Heart left ventricle (tissue), 13 donors: ENCODE measurements around the gene CADM2.

ENCODE experiments used
- POLR2A ChIP-seq, 2 donors: fragments of 450-650 bp; IDR thresholded peaks; one replicate each; pipeline ENCODE4 v1.6.1; 2017; ENCODE audit warnings: antibody characterized with exemption in 2 of 2, mild to moderate bottlenecking in 2 of 2, moderate library complexity in 2 of 2
- TF ChIP-seq, protein P1 (sequence below), 12 donors: fragments of 200-600 bp; sonication (generic) in 4 of 12; IDR thresholded peaks; one replicate each; pipeline versions ENCODE4 v1.5.0 to v1.8.0; 2018 to 2022; ENCODE audit warnings: antibody characterized with exemption in 12 of 12, mild to moderate bottlenecking in 5 of 12
- donor health status: ischemic (EF 13 %, LVEDD 7.1; RV severe dilation, severe dysfunction).
- donor health status: DM: no; HTN: yes; CAD: no.
- donor health status: DM: no; HTN: no; CAD: no.
- donor health status: ischemic (EF 25% LVEDD 6.9; RV normal size, moderate dysfunction).
- donor health status: ischemic (EF 25% LVEDD 5.7; RV mildly dilated, moderate dysfunction).
- donor health status: ischemic (EF 35%, LVEDD 5.7; RV mildly dilated, moderate dysfunction).
- donor health status: nonischemic (EF 11% LVEDD 7.7; RV severe dilation, severe dysfunction).
- donor health status: DM: yes; HTN: yes; CAD: no.
- donor health status: PGD.
- donor health status: ischemic (EF 29% LVEDD 5.4; RV normal size, mild dysfunction).
- donor health status: nonischemic (EF 23%, LVEDD 6.1; RV moderate dilation, normal function).

DNA sequence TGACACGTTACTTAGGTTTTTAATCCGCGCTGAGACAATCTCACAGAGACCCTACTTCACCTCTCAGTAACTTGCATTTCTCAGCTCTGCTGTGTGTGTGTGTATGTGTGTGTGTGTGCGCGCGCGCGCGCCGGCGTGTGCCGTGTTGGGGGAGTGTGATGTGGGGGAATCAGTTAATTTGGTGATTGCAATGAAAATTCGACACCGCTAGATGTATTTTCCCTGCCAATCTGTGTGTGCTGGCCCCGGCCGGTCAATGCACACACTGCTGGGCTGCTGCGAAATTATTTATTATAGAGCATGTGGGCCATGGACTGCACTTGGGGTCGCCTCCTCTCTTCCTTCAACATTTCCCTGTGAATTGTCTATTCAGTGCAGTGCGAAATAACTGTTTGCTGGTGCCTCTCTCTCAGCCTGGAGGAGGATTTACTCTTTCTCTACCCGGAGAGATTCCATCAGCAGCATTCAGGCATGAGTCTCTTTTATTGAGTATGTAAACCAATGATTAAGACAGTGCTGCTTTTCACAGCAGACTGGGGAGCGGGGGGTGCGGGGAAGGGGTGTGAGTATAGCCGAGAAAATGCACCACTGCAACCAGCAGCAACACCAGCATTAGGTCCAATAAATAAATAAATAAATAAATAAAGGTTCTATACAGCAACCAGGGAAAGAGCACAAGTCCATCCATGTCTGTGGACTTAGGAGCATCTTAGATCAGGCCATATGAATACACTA, 2.9 kb downstream of the CADM2 start:
- TF ChIP-seq, protein P1, sequence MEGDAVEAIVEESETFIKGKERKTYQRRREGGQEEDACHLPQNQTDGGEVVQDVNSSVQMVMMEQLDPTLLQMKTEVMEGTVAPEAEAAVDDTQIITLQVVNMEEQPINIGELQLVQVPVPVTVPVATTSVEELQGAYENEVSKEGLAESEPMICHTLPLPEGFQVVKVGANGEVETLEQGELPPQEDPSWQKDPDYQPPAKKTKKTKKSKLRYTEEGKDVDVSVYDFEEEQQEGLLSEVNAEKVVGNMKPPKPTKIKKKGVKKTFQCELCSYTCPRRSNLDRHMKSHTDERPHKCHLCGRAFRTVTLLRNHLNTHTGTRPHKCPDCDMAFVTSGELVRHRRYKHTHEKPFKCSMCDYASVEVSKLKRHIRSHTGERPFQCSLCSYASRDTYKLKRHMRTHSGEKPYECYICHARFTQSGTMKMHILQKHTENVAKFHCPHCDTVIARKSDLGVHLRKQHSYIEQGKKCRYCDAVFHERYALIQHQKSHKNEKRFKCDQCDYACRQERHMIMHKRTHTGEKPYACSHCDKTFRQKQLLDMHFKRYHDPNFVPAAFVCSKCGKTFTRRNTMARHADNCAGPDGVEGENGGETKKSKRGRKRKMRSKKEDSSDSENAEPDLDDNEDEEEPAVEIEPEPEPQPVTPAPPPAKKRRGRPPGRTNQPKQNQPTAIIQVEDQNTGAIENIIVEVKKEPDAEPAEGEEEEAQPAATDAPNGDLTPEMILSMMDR (IDR thresholded peaks at IDR 0.05) = no peak
- TF ChIP-seq POLR2A (IDR thresholded peaks at IDR 0.05) = no peak
